ENCODE measurements around the gene DNM3. TPM values are rescaled to one million over a fixed set of nuclear protein-coding genes. Genes with fewer than 3 reads are reported as not detected.
A peak's percentile ranks its signal among the peaks of the same experiment; 100 is the strongest.
"Not testable (repeated sequence)": the region's sequence is repeated elsewhere in the genome, so short reads cannot be mapped to it uniquely, and the experiment has no call there.

The DNM3 gene
- total and polyA plus RNA-seq, 9 donors, result 2.2 to 7.0 (median 3.9) TPM

DNA sequence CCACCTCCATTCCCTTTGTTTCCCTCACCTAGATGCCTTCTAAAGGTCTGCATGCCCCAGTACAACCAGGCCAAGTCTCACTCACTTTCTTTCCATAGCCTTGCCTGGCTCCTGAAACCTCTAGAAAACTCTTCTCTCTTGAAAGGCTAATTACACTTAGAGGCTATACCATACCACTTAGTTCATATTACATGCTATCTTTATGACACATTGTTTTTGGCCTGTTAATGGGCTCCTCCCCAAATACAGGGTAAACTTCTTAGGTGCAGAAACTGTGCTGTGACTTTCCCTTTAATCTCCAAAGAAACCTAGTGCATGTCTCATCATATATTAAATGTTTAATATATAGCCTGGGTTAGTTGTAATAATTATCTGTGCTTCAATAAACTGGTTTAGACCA, 522.6 kb downstream of the DNM3 start:
- peaks cover 12% of the 10 kb centered on the region for H3K4me1 ChIP-seq (ENCODE audit: control insufficient read depth, insufficient read depth, low read length)
- no peaks in the 10 kb centered on the region for H3K36me3 ChIP-seq (ENCODE audit: control insufficient read depth, insufficient read depth, low read length)
- no peaks in the 10 kb centered on the region for H3K27me3 ChIP-seq (ENCODE audit: control insufficient read depth, insufficient read depth, low read length)
- no peak overlapping the region for H3K4me3 ChIP-seq (ENCODE audit: low read length)
- H3K9me3 ChIP-seq (replicated peaks; ENCODE audit: control insufficient read depth, low read depth, low read length), result peaks cover 17% of the 10 kb centered on the region
- no peak for DNase-seq
- H3K27ac ChIP-seq (ENCODE audit: low read length), result no peak overlapping the region

DNA sequence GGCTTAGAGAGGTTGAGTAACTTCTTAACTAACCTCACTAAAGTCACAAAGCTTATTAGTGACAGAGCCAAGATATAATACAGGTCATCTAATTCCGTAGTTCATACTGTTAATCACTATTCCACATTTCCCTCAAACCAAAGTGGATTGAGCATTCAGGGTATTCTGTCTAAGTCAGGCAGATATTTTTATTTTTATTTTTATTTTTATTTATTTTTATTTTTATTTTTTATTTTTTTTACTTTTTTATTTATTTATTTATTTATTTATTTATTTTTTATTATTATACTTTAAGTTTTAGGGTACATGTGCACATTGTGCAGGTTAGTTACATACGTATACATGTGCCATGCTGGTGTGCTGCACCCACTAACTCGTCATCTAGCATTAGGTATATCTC, 530.3 kb downstream of the DNM3 start:
- not testable (repeated sequence) for H3K4me1 ChIP-seq (ENCODE audit: control insufficient read depth, insufficient read depth, low read length); H3K4me3 ChIP-seq (ENCODE audit: low read length); H3K27ac ChIP-seq (ENCODE audit: low read length); H3K36me3 ChIP-seq (ENCODE audit: control insufficient read depth, insufficient read depth, low read length); DNase-seq; H3K27me3 ChIP-seq (ENCODE audit: control insufficient read depth, insufficient read depth, low read length)
- WGBS (ENCODE audit: insufficient coverage), result no CpG with 5 or more reads among the region's 3 CpGs
- H3K9me3 ChIP-seq (replicated peaks; ENCODE audit: control insufficient read depth, low read depth, low read length), result peaks cover 11% of the 10 kb centered on the region

DNA sequence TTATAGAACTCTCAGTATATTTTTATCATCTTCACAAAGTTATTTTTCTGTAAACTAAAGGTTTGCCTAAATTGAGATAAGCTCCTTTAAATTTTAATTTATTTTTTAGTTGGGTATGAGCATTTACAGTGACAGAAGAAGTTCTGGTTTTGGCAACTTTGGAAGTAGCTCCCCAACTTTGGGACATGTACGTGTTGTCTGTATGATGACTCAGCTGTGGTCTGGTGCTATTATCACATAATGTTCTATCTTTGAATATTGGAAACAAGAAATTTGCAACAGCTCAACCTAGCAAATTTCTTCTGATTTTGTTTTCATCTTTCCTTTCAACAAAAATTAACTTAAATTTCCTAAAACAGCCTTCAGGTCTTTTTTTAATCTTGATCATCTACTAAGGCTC, 532.6 kb downstream of the DNM3 start:
- Histone ChIP-seq H3K27me3 (ENCODE audit: control insufficient read depth, insufficient read depth, low read length) (no peaks in the 10 kb centered on the region), H3K4me1 (ENCODE audit: control insufficient read depth, insufficient read depth, low read length) (no peaks in the 10 kb centered on the region), H3K36me3 (ENCODE audit: control insufficient read depth, insufficient read depth, low read length) (no peaks in the 10 kb centered on the region), H3K4me3 (ENCODE audit: low read length) (no peak overlapping the region), H3K9me3 (replicated peaks; ENCODE audit: control insufficient read depth, low read depth, low read length) (no peaks in the 10 kb centered on the region), H3K27ac (ENCODE audit: low read length) (no peak overlapping the region)
- WGBS (ENCODE audit: insufficient coverage), result no CpG with 5 or more reads among the region's 1 CpG
- DNase-seq, result no peak

DNA sequence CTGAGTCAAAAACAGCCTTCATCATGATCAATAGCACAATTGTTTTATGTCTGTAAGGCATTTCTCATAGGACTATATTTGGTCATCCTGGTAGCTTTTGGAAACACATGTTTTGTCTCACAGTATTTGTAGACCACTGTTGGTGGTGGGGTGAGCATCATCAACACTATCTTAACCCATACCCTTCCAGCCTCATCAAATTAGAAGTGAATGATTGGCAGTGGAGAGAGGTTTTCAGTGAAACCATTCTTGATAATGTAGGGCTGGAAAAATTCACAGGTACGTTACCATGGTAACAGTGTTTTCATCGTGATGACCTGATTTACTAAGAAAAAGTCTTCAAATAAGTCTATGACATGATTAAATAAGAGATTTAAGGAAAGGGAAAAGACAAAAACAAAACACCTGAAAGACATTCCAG, 533.9 kb downstream of the DNM3 start:
- Histone ChIP-seq H3K4me1 (ENCODE audit: control insufficient read depth, insufficient read depth, low read length) (no peaks in the 10 kb centered on the region), H3K9me3 (replicated peaks; ENCODE audit: control insufficient read depth, low read depth, low read length) (no peaks in the 10 kb centered on the region), H3K27me3 (ENCODE audit: control insufficient read depth, insufficient read depth, low read length) (no peaks in the 10 kb centered on the region), H3K4me3 (ENCODE audit: low read length) (no peak overlapping the region), H3K36me3 (ENCODE audit: control insufficient read depth, insufficient read depth, low read length) (no peaks in the 10 kb centered on the region), H3K27ac (ENCODE audit: low read length) (no peak overlapping the region)
- no CpG with 5 or more reads among the region's 2 CpGs for WGBS (ENCODE audit: insufficient coverage)
- DNase-seq, result no peak

DNA sequence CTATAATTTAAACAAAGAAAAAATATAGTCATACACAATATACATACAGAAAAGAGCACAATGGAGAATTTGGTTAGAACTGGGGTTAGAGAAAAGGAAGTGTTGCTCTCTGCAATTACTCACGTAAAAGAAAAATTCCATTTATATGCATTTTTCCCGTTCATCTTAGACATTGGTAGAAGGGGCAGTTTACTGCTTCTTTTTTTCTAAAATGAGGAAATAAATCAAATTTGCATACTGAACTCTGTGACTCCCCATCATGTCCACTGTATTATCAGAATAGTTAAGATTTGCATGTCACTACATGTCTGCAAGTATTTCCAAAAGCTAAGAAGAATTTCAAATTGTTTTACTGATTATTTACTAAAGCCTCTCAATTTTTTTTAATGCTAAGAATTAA, 535.1 kb downstream of the DNM3 start:
- Histone ChIP-seq H3K4me3 (ENCODE audit: low read length) (no peak overlapping the region), H3K36me3 (ENCODE audit: control insufficient read depth, insufficient read depth, low read length) (no peaks in the 10 kb centered on the region), H3K27me3 (ENCODE audit: control insufficient read depth, insufficient read depth, low read length) (no peaks in the 10 kb centered on the region), H3K9me3 (replicated peaks; ENCODE audit: control insufficient read depth, low read depth, low read length) (no peaks in the 10 kb centered on the region), H3K27ac (ENCODE audit: low read length) (no peak overlapping the region), H3K4me1 (ENCODE audit: control insufficient read depth, insufficient read depth, low read length) (no peaks in the 10 kb centered on the region)
- DNase-seq, result no peak
- WGBS (ENCODE audit: insufficient coverage), result no CpG with 5 or more reads among the region's 2 CpGs

DNA sequence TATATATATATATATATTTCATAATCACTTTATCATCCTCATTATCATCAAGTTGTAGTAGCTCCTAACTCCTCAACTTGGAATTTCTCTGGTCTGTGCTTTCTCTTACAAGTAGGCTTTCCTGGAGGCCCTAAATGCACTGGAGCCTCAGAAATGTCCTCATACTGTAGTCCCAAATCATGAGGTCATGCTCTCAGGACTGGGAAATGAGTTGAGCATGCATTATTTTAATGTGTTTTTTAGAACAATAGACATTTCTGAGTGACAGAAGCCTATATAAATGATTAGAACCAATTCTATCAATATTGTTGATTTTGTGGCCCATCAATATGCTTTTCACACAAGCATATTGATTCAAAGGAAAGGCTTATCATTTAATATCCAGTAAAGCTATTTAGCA, 536.3 kb downstream of the DNM3 start:
- DNase-seq, result peak; percentile 54
- Histone ChIP-seq H3K4me1 (ENCODE audit: control insufficient read depth, insufficient read depth, low read length) (peaks cover 5% of the 10 kb centered on the region), H3K27ac (ENCODE audit: low read length) (no peak overlapping the region)

DNA sequence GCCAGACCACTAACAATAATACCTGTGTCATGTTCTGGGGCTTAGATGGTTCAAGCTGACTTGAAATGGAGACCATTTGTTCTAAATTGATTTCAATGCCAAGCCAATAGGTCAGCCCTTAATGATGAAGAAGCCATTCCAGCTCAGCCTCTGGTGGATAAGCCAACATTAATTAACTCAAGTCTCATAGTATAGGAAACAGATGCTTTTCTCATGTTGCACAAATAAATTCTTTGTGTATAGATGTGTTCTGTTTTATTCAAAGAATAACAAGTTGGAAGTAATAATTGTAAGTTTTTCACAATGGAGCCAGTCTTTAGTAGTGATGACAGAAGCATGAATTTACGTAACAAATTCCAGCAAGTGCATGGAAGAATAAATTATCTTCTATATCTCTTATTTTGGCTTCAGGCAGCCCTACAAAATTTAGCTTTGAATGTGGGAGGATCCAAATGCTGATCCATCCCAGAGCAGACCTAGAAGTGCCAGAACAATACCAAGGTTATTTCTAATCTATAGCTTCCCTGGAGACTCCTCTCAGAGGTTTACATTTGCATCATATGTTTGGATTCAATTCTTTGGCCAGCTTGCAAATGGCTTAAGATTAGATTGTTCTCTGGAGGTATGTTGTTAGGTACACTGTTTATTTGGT, 536.9 kb downstream of the DNM3 start:
- Histone ChIP-seq H3K4me3 (ENCODE audit: low read length) (no peak overlapping the region), H3K9me3 (replicated peaks; ENCODE audit: control insufficient read depth, low read depth, low read length) (no peaks in the 10 kb centered on the region), H3K27me3 (ENCODE audit: control insufficient read depth, insufficient read depth, low read length) (no peaks in the 10 kb centered on the region), H3K36me3 (ENCODE audit: control insufficient read depth, insufficient read depth, low read length) (no peaks in the 10 kb centered on the region), H3K4me1 (ENCODE audit: control insufficient read depth, insufficient read depth, low read length) (peaks cover 7% of the 10 kb centered on the region), H3K27ac (ENCODE audit: low read length) (peak overlapping the region; percentile 37)
- no CpG with 5 or more reads among the region's 1 CpG for WGBS (ENCODE audit: insufficient coverage)
- DNase-seq, result peak; percentile 88

More for the DNA sequence above, 536.3 kb downstream of the DNM3 start:
- Histone ChIP-seq H3K9me3 (replicated peaks; ENCODE audit: control insufficient read depth, low read depth, low read length) (no peaks in the 10 kb centered on the region), H3K4me3 (ENCODE audit: low read length) (no peak overlapping the region), H3K36me3 (ENCODE audit: control insufficient read depth, insufficient read depth, low read length) (no peaks in the 10 kb centered on the region), H3K27me3 (ENCODE audit: control insufficient read depth, insufficient read depth, low read length) (no peaks in the 10 kb centered on the region)

DNA sequence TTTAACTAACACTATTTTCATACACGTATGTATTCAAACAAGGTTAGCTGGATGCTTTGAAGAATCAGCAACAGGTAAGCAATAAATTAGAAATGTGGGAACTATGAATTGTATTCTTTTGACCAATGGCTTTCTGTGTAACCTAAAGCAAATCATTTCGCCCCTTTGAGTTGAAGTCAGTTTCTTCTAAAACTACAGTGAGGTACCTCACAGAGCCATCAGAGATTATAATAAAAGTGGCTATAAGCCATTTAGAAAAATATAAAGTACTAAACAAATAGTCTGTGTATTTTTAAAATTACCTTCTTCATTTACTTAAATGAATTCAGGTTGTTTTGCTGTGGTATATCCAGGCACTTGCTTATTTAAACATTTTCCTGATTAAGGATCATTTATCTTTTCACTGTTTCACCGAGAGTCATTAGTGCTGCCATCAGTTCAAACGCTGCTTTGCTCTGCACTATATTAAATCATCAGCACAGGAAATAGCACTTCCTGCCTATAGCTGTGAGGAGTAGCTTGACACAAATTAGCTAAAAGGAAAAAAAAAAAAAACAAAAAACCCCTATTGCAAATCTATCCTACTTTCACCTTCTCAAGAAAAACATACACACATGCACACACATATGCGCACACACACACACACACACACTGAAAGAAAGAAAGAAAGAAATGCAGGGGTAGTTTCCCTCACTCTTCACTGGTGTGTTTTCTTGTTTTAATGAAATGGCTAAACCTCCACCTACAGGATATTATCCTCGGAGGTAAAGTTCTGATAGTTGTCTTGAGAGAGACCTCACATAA, 539.3 kb downstream of the DNM3 start:
- DNase-seq, result peak; percentile 65
- Histone ChIP-seq H3K4me3 (ENCODE audit: low read length) (no peak overlapping the region), H3K36me3 (ENCODE audit: control insufficient read depth, insufficient read depth, low read length) (no peaks in the 10 kb centered on the region), H3K27me3 (ENCODE audit: control insufficient read depth, insufficient read depth, low read length) (no peaks in the 10 kb centered on the region), H3K9me3 (replicated peaks; ENCODE audit: control insufficient read depth, low read depth, low read length) (no peaks in the 10 kb centered on the region), H3K4me1 (ENCODE audit: control insufficient read depth, insufficient read depth, low read length) (peaks cover 15% of the 10 kb centered on the region), H3K27ac (ENCODE audit: low read length) (peak overlapping the region; percentile 81)
- no CpG with 5 or more reads among the region's 6 CpGs for WGBS (ENCODE audit: insufficient coverage)

DNA sequence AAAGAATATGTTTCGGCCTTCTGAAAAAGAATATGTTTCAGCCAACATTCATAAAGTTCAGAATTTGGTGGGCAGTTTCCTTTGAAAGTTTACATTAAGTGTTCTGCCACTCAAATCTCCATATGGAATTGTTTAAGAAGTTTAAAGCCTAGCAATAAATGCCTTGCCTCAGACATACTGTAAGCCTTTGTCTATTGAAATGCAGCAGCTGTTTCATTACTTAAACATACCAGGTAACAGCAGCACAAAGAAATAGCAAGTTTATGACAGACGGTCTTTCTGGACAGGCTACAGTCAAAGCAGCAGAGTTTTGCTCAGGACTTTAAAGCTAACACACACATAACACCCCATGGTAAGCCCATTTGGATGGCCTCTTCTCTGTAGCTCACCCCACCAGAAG, 540.6 kb downstream of the DNM3 start:
- peak overlapping the region; percentile 91 for H3K27ac ChIP-seq (ENCODE audit: low read length)
- no peaks in the 10 kb centered on the region for H3K27me3 ChIP-seq (ENCODE audit: control insufficient read depth, insufficient read depth, low read length)
- no peaks in the 10 kb centered on the region for H3K36me3 ChIP-seq (ENCODE audit: control insufficient read depth, insufficient read depth, low read length)
- WGBS (ENCODE audit: insufficient coverage), result no CpG with 5 or more reads among the region's 2 CpGs
- H3K4me1 ChIP-seq (ENCODE audit: control insufficient read depth, insufficient read depth, low read length), result peaks cover 15% of the 10 kb centered on the region
- H3K9me3 ChIP-seq (replicated peaks; ENCODE audit: control insufficient read depth, low read depth, low read length), result no peaks in the 10 kb centered on the region
- DNase-seq, result peak; percentile 82
- H3K4me3 ChIP-seq (ENCODE audit: low read length), result no peak overlapping the region

DNA sequence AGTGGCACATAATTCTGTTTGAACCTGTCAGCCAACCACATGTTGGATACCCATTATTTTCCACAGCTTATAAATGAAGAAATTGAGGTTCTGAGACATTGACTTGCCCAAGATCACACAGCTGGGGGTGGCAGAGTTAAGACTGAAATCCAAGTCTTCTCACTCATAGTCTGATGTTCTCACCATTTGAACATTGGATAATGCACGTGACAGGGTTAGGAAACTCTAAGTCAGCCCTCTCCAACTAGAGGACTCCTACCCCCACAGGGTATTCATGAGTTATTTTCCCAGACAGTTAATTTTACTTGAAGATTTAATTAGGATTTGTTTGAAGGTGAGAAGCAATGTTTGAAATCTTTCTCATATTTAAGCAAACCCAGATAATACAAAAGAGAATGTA, 541.1 kb downstream of the DNM3 start:
- Histone ChIP-seq H3K36me3 (ENCODE audit: control insufficient read depth, insufficient read depth, low read length) (no peaks in the 10 kb centered on the region), H3K9me3 (replicated peaks; ENCODE audit: control insufficient read depth, low read depth, low read length) (no peaks in the 10 kb centered on the region), H3K4me3 (ENCODE audit: low read length) (no peak overlapping the region), H3K27ac (ENCODE audit: low read length) (peak overlapping the region; percentile 91), H3K27me3 (ENCODE audit: control insufficient read depth, insufficient read depth, low read length) (no peaks in the 10 kb centered on the region), H3K4me1 (ENCODE audit: control insufficient read depth, insufficient read depth, low read length) (peaks cover 15% of the 10 kb centered on the region)
- DNase-seq, result peak; percentile 61
- no CpG with 5 or more reads among the region's 1 CpG for WGBS (ENCODE audit: insufficient coverage)

Data from muscle of leg (tissue), 11 donors.